ENCODE data around the gene SLC6A8.
A peak's percentile ranks its signal among the peaks of the same experiment; 100 is the strongest.

Gene SLC6A8

DNA sequence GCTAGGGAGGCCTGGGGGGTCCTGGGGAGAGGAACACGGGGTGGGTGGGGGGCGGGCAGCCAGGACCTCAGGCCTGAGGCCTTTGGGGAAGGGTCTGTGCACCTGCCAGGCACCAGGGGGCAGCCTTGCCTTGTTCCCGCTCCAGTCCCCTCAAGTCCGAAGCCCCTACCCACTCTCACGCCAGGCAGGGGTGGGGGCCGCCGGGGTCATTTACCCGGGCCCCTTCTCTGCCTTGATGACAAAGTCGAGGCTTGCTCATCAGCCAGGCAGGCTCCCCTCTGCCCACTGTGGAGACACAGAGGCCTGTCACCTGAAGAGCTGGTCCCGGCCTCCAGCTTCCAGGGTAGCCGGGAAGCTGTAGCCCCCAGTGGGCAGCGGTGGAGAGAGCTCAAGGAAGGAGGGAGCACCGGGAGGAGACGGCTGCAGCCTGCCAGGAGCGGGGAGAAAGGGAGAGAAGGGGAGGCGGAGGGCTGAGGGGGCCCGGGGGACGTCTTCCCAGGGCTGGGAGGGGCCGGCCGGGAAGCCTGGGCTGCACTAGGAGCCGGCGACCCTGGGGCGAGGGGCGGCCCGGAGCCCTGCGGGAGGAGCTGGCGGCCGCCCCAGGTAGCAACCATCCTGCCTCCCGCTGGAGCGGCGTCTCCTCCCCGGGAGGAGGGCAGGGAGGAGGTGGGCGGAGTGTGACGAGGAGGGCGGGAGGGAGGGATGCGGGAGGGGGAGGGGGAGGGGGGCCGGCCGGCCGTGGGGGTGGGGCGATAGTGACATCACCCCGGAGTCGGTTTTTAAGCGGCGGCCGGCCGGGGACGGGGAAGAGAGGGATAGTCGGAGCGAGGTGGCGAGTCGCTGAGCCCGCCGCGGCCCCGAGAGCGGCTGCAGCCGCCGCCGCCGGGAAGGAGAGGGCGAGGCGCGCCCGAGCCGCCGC is at the start of gene SLC6A8:
Gene SLC6A8 (plus strand): TSS at position 806 of the 919 bp plus-strand sequence. CDS start 649 bp downstream, outside the sequence.
- Histone ChIP-seq H3K9me3 (ENCODE audit: control insufficient read depth, insufficient read depth, low read length) (no peaks in the 10 kb centered on the region), H3K27ac (ENCODE audit: low read length) (no peak within 1 kb of the TSS), H3K27me3 (ENCODE audit: control insufficient read depth, insufficient read depth, low read length) (no peaks in the 10 kb centered on the region), H3K4me3 (ENCODE audit: low read length) (peak within 1 kb of the TSS; percentile 58), H3K36me3 (ENCODE audit: control insufficient read depth, insufficient read depth, low read length) (peaks cover 7% of the 10 kb centered on the region; the same call in 1 of the 2 replicates), H3K4me1 (ENCODE audit: control insufficient read depth, insufficient read depth, low read length) (peaks cover 8% of the 10 kb centered on the region)
- DNase-seq (ENCODE audit: low read depth, low spot score) = no peak
- no CpG with 5 or more reads among the region's 66 CpGs for WGBS (ENCODE audit: insufficient coverage, insufficient read length)

DNA sequence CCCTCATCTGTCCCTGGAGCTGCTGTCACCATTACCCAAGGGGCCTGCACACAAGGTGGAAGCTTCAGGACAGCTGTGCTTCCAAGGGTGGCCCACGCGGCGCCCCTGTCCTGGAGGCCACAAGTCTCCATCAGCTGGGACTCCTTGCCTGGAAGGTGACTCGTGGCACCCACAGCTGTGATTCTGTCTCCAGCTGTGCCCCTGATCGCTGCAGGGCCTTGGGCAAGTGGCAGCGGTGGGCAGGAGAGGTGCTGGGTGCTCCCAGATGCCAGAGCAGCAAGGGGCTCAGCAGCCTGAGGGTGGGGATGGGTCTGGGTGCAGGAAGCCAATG is 49.7 kb upstream of the SLC6A8 start:
- no peak for DNase-seq (ENCODE audit: low read depth, low spot score)
- no peaks in the 10 kb centered on the region for H3K36me3 ChIP-seq (ENCODE audit: control insufficient read depth, insufficient read depth, low read length)
- H3K4me3 ChIP-seq (ENCODE audit: low read length) = no peak overlapping the region
- peaks cover 12% of the 10 kb centered on the region for H3K27me3 ChIP-seq (ENCODE audit: control insufficient read depth, insufficient read depth, low read length)
- H3K4me1 ChIP-seq (ENCODE audit: control insufficient read depth, insufficient read depth, low read length) = peaks cover 2% of the 10 kb centered on the region; the same call in 1 of the 2 replicates
- no peaks in the 10 kb centered on the region for H3K9me3 ChIP-seq (ENCODE audit: control insufficient read depth, insufficient read depth, low read length)
- H3K27ac ChIP-seq (ENCODE audit: low read length) = no peak overlapping the region
- no CpG with 5 or more reads among the region's 6 CpGs for WGBS (ENCODE audit: insufficient coverage, insufficient read length)

DNA sequence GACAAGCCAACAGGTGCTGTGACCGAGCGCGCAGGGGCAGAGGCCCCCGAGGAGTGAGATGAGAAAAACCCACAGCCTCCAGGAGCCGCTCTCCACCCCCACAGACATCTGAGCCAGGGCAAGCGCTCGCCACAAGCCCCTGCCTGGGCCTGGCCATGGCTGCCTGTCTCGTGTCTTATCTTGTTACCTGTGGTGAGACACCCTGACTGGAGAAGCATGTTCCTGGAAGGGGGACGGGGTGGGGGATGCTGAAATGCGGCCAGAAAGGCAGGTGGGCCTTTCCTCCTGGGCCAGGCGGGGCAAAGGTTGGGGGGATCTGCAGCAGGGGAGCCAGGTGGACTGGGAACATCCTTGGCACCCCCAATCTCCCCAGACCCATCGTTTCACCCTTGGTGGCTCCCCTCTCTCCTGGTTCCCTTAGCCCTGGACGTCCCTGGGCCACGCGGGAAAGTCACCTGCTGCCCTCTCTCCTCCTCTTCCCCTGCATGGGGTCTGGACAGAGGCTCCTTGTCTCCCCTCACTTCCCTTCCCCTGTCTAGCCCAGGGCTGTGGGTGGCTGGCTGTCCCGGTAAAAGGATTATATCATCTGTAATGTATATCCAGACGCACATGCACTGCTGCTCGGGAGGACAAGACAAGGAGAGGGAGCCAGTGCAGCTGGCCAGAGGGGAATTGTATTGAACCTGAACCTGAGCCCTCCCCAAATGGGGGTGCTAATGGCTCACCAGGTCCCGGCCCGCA is 49.1 kb upstream of the SLC6A8 start:
- Histone ChIP-seq H3K27me3 (ENCODE audit: control insufficient read depth, insufficient read depth, low read length) (peaks cover 17% of the 10 kb centered on the region), H3K4me1 (ENCODE audit: control insufficient read depth, insufficient read depth, low read length) (peaks cover 2% of the 10 kb centered on the region; the same call in 1 of the 2 replicates), H3K4me3 (ENCODE audit: low read length) (no peak overlapping the region), H3K27ac (ENCODE audit: low read length) (no peak overlapping the region), H3K9me3 (ENCODE audit: control insufficient read depth, insufficient read depth, low read length) (no peaks in the 10 kb centered on the region), H3K36me3 (ENCODE audit: control insufficient read depth, insufficient read depth, low read length) (no peaks in the 10 kb centered on the region)
- no CpG with 5 or more reads among the region's 20 CpGs for WGBS (ENCODE audit: insufficient coverage, insufficient read length)
- no peak for DNase-seq (ENCODE audit: low read depth, low spot score)

DNA sequence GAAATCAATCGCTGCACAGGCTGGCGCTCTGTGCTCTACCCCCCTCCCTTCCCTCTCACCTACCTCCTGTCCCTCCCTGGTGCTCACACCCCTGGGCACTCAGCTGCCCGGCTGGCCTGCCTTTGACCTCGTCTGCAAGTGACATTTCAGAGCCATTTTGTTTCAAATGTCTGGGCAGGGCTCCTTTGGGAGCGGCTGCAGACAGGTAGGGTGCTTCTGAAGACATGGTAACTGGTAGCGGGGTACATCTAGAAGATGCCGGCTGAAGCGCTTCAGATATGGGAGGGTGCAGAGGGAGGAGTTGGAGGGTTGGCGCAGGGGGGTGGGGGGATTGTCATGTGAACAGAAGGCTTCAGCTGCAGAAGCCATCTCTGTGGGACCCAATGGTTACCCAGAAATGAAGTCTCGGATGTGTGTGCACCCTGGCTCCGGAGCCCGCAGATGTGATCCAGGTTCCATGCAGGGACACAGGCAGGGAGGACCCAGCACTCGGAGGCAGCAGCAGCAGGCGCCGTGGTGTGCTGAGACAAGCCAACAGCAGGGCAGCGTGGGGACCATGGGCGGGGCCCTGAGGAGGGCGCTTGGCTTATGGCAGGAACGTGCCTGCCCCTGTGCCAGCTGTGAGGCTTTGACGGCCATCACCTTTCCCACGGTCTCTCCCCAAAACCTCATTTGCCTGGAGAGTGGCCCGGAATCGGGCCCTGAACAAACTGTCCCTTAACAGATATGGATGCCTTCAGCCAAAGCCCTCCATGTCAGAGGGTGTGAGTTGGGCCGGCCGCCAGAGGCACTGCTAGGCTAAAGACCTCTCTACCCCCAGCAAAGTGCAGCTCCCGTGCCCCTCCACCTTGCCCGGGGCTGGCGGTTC is 48.3 kb upstream of the SLC6A8 start:
- Histone ChIP-seq H3K4me3 (ENCODE audit: low read length) (no peak overlapping the region), H3K4me1 (ENCODE audit: control insufficient read depth, insufficient read depth, low read length) (peaks cover 2% of the 10 kb centered on the region; the same call in 1 of the 2 replicates), H3K27ac (ENCODE audit: low read length) (no peak overlapping the region), H3K27me3 (ENCODE audit: control insufficient read depth, insufficient read depth, low read length) (peaks cover 22% of the 10 kb centered on the region), H3K36me3 (ENCODE audit: control insufficient read depth, insufficient read depth, low read length) (no peaks in the 10 kb centered on the region), H3K9me3 (ENCODE audit: control insufficient read depth, insufficient read depth, low read length) (no peaks in the 10 kb centered on the region)
- DNase-seq (ENCODE audit: low read depth, low spot score) = no peak
- WGBS (ENCODE audit: insufficient coverage, insufficient read length) = no CpG with 5 or more reads among the region's 28 CpGs

DNA sequence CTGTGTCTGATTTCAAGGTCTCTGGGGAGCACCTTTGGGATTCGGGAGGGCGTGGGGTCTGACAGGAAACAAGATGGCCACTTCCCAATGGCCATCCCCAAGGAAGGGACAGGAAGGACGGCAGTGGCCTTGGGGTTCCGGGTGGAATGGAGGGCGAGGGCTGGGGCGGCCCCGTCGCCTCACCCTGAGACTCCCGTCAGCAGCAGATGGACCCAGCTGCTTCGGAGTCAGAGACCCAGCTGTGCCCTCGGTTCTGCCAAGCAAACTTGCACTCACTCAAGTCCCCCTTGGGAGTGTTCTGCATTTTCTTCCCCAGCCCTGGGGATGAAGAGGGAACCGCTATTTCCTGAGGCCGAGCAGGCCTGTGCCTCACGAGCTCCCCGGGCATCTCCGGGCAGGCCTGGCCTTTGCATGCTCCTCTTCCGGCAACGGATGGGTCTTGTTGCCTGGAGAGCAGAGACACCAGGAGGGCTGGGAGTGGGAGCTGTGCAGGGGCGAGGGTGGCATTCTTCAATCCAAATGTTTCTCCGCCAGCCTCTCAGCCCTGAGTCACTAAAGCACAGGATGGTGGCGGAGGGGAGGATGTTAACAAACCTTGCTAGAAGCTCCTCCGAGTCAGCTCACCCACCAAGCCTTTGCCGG is 47.6 kb upstream of the SLC6A8 start:
- no peak for DNase-seq (ENCODE audit: low read depth, low spot score)
- no peak overlapping the region for H3K4me3 ChIP-seq (ENCODE audit: low read length)
- WGBS (ENCODE audit: insufficient coverage, insufficient read length) = no CpG with 5 or more reads among the region's 23 CpGs
- H3K36me3 ChIP-seq (ENCODE audit: control insufficient read depth, insufficient read depth, low read length) = no peaks in the 10 kb centered on the region
- H3K4me1 ChIP-seq (ENCODE audit: control insufficient read depth, insufficient read depth, low read length) = peaks cover 3% of the 10 kb centered on the region; the same call in 1 of the 2 replicates
- H3K9me3 ChIP-seq (ENCODE audit: control insufficient read depth, insufficient read depth, low read length) = no peaks in the 10 kb centered on the region
- H3K27me3 ChIP-seq (ENCODE audit: control insufficient read depth, insufficient read depth, low read length) = peaks cover 29% of the 10 kb centered on the region
- H3K27ac ChIP-seq (ENCODE audit: low read length) = no peak overlapping the region

DNA sequence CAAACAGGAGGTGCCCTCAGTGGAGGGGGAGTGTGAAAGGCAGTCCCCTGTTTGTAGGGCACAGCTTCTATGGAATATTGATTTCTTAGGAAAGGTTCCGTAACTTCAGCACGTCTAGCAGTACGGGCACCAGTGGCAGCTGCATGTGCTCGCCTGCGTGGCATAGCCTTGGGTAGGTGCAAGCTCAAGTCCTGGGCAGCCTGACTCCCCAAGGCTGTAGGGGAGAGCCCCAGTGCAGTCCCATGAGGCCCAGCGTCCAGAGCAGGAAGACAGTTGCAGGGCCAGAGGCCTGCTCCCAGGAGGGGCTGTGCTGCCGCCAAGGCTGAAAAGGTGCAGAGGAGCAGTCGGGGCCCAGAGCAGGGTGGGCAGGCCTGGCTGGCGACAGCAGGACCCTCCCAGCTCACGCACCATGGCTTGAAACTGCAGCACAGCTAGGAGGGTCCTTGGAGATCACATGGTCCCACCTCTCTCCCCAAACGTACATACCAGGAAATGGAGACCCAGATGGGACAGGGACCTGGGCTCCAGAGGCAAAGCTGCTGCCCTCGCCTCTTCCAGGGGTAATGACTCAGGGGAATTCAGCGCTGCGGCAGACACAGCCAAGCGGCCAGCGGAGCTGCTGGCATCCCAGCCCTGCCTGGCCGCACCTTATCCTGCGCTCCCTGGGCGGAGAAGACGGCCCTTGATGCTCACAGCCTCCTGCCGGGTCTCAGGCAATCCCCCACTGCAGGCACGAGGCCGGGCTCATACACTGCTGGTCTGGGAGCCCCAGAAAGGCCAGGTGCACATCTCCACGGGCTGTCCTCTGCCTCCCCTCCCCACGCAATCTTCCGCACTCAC is 46.8 kb upstream of the SLC6A8 start:
- peaks cover 37% of the 10 kb centered on the region for H3K27me3 ChIP-seq (ENCODE audit: control insufficient read depth, insufficient read depth, low read length)
- peaks cover 3% of the 10 kb centered on the region; the same call in 1 of the 2 replicates for H3K4me1 ChIP-seq (ENCODE audit: control insufficient read depth, insufficient read depth, low read length)
- H3K36me3 ChIP-seq (ENCODE audit: control insufficient read depth, insufficient read depth, low read length) = no peaks in the 10 kb centered on the region
- no peak for DNase-seq (ENCODE audit: low read depth, low spot score)
- no peak overlapping the region for H3K4me3 ChIP-seq (ENCODE audit: low read length)
- WGBS (ENCODE audit: insufficient coverage, insufficient read length) = no CpG with 5 or more reads among the region's 26 CpGs
- H3K27ac ChIP-seq (ENCODE audit: low read length) = no peak overlapping the region
- H3K9me3 ChIP-seq (ENCODE audit: control insufficient read depth, insufficient read depth, low read length) = no peaks in the 10 kb centered on the region

DNA sequence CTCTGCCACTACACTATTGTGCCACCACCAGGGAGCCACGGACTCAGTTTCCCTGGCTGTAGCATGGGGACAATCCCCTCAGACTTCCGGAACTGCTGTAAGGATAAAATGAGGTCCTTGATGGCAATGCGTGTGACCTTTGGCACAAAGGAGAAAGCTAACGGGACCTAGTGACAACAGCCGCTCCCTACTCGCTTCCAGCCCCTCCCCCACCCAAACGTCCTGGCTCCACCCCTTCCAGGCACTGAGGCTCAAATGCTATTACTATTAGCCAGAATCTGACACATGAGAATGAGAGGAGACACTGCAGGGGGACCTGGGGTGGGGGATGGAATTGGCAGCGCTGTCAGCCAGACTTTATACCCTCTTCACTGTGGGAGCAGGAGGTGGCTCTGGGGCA is 46.1 kb upstream of the SLC6A8 start:
- H3K4me1 ChIP-seq (ENCODE audit: control insufficient read depth, insufficient read depth, low read length) = peaks cover 3% of the 10 kb centered on the region; the same call in 1 of the 2 replicates
- no peak overlapping the region for H3K27ac ChIP-seq (ENCODE audit: low read length)
- no peaks in the 10 kb centered on the region for H3K36me3 ChIP-seq (ENCODE audit: control insufficient read depth, insufficient read depth, low read length)
- no CpG with 5 or more reads among the region's 8 CpGs for WGBS (ENCODE audit: insufficient coverage, insufficient read length)
- H3K27me3 ChIP-seq (ENCODE audit: control insufficient read depth, insufficient read depth, low read length) = peaks cover 43% of the 10 kb centered on the region
- peak overlapping the region; percentile 6; the same call in 1 of the 2 replicates for H3K4me3 ChIP-seq (ENCODE audit: low read length)
- no peak for DNase-seq (ENCODE audit: low read depth, low spot score)
- no peaks in the 10 kb centered on the region for H3K9me3 ChIP-seq (ENCODE audit: control insufficient read depth, insufficient read depth, low read length)

DNA sequence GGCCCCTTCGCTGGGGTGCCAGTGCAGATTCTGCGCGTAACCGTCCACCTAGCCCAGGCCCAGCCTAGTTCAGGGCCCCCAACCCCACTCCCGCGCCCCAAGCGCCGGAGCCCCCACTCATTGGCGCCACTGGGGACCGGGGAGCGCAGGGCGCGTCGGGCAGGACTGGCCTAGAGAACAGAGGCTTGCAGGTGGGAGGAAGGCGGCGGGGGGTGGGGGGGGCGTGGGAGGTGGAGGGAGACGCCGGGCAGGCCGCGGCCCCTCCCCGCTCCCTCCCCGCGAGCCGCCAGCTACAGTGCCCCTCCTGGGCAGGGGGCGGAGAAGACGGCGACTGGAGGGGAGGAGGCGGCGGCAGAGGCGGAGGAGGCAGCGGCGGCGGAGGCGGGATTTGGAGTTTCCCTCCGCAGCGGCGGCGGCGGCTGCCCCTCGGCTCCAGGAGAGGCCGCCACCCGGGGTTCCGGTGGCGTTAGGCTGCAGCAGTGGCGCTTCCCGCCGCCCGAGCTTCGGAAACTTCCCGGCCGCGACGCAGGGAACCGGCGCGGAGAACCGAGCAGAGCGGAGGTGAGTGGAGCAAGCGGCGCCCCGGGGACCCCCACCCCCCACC is 45.6 kb upstream of the SLC6A8 start:
- Histone ChIP-seq H3K4me3 (ENCODE audit: low read length) (peak overlapping the region; percentile 6; the same call in 1 of the 2 replicates), H3K27me3 (ENCODE audit: control insufficient read depth, insufficient read depth, low read length) (peaks cover 44% of the 10 kb centered on the region), H3K36me3 (ENCODE audit: control insufficient read depth, insufficient read depth, low read length) (no peaks in the 10 kb centered on the region), H3K4me1 (ENCODE audit: control insufficient read depth, insufficient read depth, low read length) (peaks cover 4% of the 10 kb centered on the region; the same call in 1 of the 2 replicates), H3K27ac (ENCODE audit: low read length) (no peak overlapping the region), H3K9me3 (ENCODE audit: control insufficient read depth, insufficient read depth, low read length) (no peaks in the 10 kb centered on the region)
- DNase-seq (ENCODE audit: low read depth, low spot score) = no peak
- no CpG with 5 or more reads among the region's 62 CpGs for WGBS (ENCODE audit: insufficient coverage, insufficient read length)
